Neural progenitor cell (in vitro differentiated cells): ENCODE results near the gene MYO18B.

Experiments used
- CTCF ChIP-seq: fragments of 200-600 bp; sonication (generic); IDR thresholded peaks from 2 replicates; pipeline ENCODE4 v1.5.1; 2017; ENCODE audit warnings: antibody characterized with exemption, mild to moderate bottlenecking
- EZH2phosphoT487 ChIP-seq: fragments of 200-600 bp; sonication (generic); IDR thresholded peaks from 2 replicates; pipeline ENCODE4 v1.6.1; 2017; ENCODE audit warnings: antibody characterized with exemption

GRCh38 chr22:25848954-25849353, 107.0 kb downstream of the MYO18B start:
- TF ChIP-seq CTCF (no peak), EZH2phosphoT487 (no peak)
